WI38 (cell line): ENCODE measurements around the gene OSMR.

ENCODE experiments used
- H3K4me3 ChIP-seq: 2 replicates; pipeline ENCODE4 v1.5.1; 2011; ENCODE audit warnings: low read depth, mild to moderate bottlenecking, control low read depth, low read length
- CTCF ChIP-seq: IDR thresholded peaks from 2 replicates; pipeline ENCODE4 v1.5.1; 2012; ENCODE audit warnings: low read depth, mild to moderate bottlenecking, control low read depth, low read length

Gene OSMR

DNA sequence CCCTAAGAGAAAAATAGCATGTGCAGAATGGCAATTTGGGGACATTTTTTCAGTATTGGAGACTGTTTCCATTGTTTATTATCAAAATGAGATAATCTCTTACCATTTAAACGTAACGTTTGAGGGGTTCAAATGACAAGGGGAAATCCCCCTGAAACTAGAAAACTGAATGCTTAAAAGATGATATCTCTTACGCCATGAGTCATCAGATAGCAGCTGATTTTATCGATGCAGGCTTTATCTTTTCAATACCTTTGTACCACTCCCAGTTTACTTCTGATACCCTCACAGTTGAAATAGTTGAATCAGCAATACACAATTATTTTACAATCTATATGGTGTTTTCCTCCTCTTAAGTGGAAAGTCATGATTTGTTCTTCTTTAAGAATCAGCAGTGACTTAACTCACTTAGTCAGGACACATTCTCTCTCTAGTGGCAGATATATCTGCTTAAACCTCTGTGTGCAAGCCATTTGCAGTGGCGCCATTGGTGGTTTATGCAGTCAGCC lies 29.2 kb downstream of the OSMR start:
- no peak for TF ChIP-seq CTCF

GRCh38 chr5:38878391-38879077 lies 32.7 kb downstream of the OSMR start:
- H3K4me3 ChIP-seq: no peak overlapping the region
- TF ChIP-seq CTCF: no peak

More for the DNA sequence above, 29.2 kb downstream of the OSMR start:
- H3K4me3 ChIP-seq: no peak overlapping the region

GRCh38 chr5:38879078-38879460 lies 33.3 kb downstream of the OSMR start:
- H3K4me3 ChIP-seq: no peak overlapping the region
- no peak for TF ChIP-seq CTCF

- no peak overlapping the region for H3K4me3 ChIP-seq
- no peak for TF ChIP-seq CTCF
These were observed 38.0 kb downstream of the OSMR start for GRCh38 chr5:38883842-38884241.

DNA sequence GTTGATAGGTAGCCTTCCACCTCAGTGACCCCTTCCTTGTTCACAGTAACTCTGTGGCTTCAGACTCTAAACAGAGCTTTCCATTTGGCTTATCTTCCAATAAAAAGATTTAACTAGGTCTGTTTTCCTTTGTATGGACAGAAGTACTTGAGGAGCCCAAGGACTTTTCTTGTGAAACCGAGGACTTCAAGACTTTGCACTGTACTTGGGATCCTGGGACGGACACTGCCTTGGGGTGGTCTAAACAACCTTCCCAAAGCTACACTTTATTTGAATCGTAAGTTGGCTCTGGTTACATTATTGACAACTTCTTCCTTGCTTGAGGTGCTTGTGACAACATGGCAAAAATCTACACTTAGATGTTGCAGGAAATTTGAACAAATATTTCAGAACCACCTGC lies 39.4 kb downstream of the OSMR start:
- TF ChIP-seq CTCF: no peak
- no peak overlapping the region for H3K4me3 ChIP-seq

- H3K4me3 ChIP-seq: no peak overlapping the region
- no peak for TF ChIP-seq CTCF
These were observed 42.2 kb downstream of the OSMR start for GRCh38 chr5:38888041-38888440.

DNA sequence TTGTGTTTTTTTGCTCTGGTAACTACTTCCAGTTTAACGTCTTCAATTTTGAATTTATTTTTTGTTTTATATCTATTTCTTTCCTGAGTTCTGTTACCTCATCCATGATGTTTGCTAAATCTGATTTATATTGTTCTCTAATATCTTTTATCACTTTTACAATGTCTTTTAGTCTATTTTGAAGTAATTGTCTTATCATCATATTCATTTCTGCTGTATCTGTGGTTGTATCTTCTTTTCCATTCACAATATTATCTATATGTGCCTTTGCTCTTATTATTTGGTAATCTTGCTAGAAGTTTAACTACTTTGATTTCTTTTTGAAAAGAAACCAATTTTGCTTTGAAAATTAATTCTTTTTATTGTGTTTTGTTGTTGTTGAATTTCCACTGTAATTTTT lies 43.6 kb downstream of the OSMR start:
- H3K4me3 ChIP-seq: no peak overlapping the region
- no peak for TF ChIP-seq CTCF
